ENCODE data around the gene METTL9. TPM values are rescaled to one million over a fixed set of nuclear protein-coding genes. Genes with fewer than 3 reads are reported as not detected.
"Not testable (repeated sequence)": the region's sequence is repeated elsewhere in the genome, so short reads cannot be mapped to it uniquely, and the experiment has no call there.

The METTL9 gene
- total RNA-seq, 4 donors from 2014 or later: 73.5 to 231 (median 131) TPM

DNA sequence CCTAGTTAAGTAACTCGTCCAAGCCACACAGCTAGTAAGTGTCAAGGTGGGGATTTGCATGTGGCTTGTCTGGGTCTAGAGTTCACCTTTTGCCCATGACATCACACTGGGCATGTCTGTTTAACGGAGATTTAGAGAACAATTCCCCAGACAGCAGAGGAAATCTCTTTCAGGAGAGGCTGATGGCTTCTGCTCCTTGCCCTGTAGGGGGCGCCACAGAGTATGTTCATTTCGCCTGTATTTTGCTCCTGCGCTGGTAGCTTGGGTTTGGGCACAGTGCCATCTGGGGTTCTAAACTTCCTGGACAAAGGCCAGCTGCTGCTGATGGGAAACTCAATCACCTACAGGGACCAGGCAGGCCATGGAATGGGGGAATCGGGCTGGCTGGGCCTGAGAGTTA lies 84.8 kb downstream of the METTL9 start:
- intact Hi-C loops (cut with DNase I; ENCODE audit: low total_unique reads): no loop called here
- Histone ChIP-seq H3K36me3 (no peaks in the 10 kb centered on the region), H3K4me3 (no peak overlapping the region), H3K4me1 (no peaks in the 10 kb centered on the region), H3K27ac (no peak overlapping the region), H3K9me3 (no peaks in the 10 kb centered on the region), H3K27me3 (no peaks in the 10 kb centered on the region)
- DNase-seq: no peak
- TF ChIP-seq, protein P1, sequence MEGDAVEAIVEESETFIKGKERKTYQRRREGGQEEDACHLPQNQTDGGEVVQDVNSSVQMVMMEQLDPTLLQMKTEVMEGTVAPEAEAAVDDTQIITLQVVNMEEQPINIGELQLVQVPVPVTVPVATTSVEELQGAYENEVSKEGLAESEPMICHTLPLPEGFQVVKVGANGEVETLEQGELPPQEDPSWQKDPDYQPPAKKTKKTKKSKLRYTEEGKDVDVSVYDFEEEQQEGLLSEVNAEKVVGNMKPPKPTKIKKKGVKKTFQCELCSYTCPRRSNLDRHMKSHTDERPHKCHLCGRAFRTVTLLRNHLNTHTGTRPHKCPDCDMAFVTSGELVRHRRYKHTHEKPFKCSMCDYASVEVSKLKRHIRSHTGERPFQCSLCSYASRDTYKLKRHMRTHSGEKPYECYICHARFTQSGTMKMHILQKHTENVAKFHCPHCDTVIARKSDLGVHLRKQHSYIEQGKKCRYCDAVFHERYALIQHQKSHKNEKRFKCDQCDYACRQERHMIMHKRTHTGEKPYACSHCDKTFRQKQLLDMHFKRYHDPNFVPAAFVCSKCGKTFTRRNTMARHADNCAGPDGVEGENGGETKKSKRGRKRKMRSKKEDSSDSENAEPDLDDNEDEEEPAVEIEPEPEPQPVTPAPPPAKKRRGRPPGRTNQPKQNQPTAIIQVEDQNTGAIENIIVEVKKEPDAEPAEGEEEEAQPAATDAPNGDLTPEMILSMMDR (IDR thresholded peaks at IDR 0.05): no peak
- TF ChIP-seq POLR2A (IDR thresholded peaks at IDR 0.05): no peak

DNA sequence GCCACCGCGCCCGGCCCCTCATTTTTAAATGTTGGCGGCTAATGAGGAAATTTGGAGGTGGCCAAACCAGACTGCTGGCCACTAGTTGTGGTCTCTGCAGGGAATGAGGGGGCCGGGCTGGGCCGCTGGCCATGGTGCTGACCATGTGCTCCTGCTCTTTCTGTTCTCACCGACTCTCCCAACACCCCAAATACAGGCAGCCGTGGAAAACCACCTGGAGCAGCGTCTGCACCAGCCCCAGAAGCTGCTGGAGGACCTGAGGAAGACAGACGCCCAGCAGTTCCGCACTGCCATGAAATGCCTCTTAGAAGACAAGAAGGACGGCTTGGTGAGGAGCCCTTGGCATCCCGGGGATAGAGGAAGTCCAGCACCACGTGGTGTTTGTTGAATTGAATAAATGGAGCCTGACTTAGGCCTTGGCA lies 85.7 kb downstream of the METTL9 start:
- H3K36me3 ChIP-seq: no peaks in the 10 kb centered on the region
- no peaks in the 10 kb centered on the region for H3K27me3 ChIP-seq
- intact Hi-C loops (cut with DNase I; ENCODE audit: low total_unique reads): no loop called here
- DNase-seq: no peak
- H3K4me1 ChIP-seq: no peaks in the 10 kb centered on the region
- H3K9me3 ChIP-seq: no peaks in the 10 kb centered on the region
- no peak overlapping the region for H3K4me3 ChIP-seq
- H3K27ac ChIP-seq: no peak overlapping the region
- TF ChIP-seq, protein P1 (IDR thresholded peaks at IDR 0.05): no peak
- no peak for TF ChIP-seq POLR2A (IDR thresholded peaks at IDR 0.05)

DNA sequence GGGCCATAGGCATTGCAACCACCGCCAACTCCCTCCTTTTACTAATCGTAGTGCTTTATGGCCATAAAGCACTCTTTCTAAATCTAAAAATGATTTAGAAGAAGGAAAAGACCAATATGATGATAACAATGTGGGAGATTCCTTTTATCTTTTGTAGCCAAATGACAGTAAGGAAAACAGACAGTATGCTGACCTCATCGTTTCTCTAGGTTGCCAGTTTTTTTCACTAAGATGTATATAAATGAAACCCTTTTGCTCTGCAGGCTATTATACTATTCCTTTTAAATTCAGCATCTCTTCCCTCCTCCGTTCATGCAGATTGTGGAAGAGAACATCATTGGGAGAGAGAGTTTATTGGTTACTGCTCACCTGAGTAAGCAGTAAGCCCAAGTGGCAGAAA lies 89.7 kb downstream of the METTL9 start:
- TF ChIP-seq POLR2A (IDR thresholded peaks at IDR 0.05): no peak
- TF ChIP-seq, protein P1 (IDR thresholded peaks at IDR 0.05): no peak
- H3K36me3 ChIP-seq: no peaks in the 10 kb centered on the region
- H3K27me3 ChIP-seq: no peaks in the 10 kb centered on the region
- H3K27ac ChIP-seq: no peak overlapping the region
- no peaks in the 10 kb centered on the region for H3K4me1 ChIP-seq
- no peak overlapping the region for H3K4me3 ChIP-seq
- intact Hi-C loops (cut with DNase I; ENCODE audit: low total_unique reads): no loop called here
- no peak for DNase-seq
- H3K9me3 ChIP-seq: no peaks in the 10 kb centered on the region

DNA sequence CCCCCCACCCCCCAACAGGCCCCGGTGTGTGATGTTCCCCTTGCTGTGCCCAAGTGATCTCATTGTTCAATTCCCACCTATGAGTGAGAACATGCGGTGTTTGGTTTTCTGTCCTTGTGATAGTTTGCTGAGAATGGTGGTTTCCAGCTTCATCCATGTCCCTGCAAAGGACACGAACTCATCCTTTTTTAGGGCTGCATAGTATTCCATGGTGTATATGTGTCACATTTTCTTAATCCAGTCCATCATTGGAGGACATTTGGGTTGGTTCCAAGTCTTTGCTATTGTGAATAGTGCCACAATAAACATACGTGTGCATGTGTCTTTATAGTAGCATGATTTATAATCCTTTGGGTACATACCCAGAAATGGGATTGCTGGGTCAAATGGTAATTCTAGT lies 91.6 kb downstream of the METTL9 start:
- H3K27me3 ChIP-seq; intact Hi-C loops (cut with DNase I; ENCODE audit: low total_unique reads); H3K4me3 ChIP-seq; H3K27ac ChIP-seq; H3K36me3 ChIP-seq; DNase-seq; H3K4me1 ChIP-seq; H3K9me3 ChIP-seq: not testable (repeated sequence)

DNA sequence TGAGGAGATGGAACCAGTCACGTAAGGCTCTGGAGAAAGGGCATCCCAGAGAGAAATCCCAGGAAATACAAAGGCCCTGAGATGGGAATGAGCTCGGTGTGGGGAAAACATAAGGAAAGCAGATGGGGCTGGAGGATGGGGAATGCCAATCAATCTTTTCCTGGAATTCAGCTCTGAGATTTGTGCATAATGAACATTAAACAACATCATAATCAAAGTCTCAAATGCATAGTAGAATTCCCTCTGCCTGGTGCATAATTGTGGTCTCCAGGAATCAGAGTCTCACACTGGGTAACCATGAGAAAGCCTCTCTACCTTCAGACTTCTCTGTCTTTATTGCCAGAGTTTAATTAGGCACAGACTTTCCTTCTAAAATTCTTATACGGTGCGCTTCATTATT lies 95.2 kb downstream of the METTL9 start:
- no peaks in the 10 kb centered on the region for H3K36me3 ChIP-seq
- DNase-seq: no peak
- H3K9me3 ChIP-seq: no peaks in the 10 kb centered on the region
- TF ChIP-seq, protein P1 (IDR thresholded peaks at IDR 0.05): no peak
- no peak for TF ChIP-seq POLR2A (IDR thresholded peaks at IDR 0.05)
- H3K4me1 ChIP-seq: no peaks in the 10 kb centered on the region
- H3K27me3 ChIP-seq: no peaks in the 10 kb centered on the region
- H3K4me3 ChIP-seq: no peak overlapping the region
- H3K27ac ChIP-seq: no peak overlapping the region
- intact Hi-C loops (cut with DNase I; ENCODE audit: low total_unique reads): no loop called here

DNA sequence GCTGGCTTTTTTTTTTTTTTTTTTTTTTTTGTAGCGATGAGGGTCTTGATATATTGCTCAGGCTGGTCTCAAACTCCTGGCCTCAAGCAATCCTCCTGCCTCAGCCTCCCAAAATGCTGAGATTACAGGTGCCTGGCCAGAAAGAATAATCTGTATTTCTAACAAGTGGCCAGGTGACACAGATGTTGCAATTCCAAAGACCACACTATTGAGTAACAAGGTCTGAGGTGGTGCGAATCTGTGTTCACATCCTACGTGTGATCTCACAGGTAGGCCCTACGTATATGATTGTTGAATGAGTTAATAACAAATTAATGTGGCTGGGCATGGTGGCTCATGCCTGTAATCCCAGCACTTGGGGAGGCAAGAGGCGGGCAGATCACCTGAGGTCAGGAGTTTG lies 97.7 kb downstream of the METTL9 start:
- intact Hi-C loops (cut with DNase I; ENCODE audit: low total_unique reads): no loop called here
- Histone ChIP-seq H3K9me3 (no peaks in the 10 kb centered on the region), H3K36me3 (no peaks in the 10 kb centered on the region), H3K4me3 (no peak overlapping the region), H3K27ac (no peak overlapping the region), H3K4me1 (no peaks in the 10 kb centered on the region), H3K27me3 (no peaks in the 10 kb centered on the region)
- TF ChIP-seq, protein P1 (IDR thresholded peaks at IDR 0.05): no peak
- no peak for TF ChIP-seq POLR2A (IDR thresholded peaks at IDR 0.05)
- DNase-seq: no peak

Measured in uterus (tissue), 4 donors.